SK-N-SH treated with all-trans-retinoic acid at 6 μM for 48 hours (cell line): Measurements from ENCODE around the gene UBXN2A.

Experiments used
- ATAC-seq: fragments of 200-7000 bp; cut with Tn5 transposase; 3 replicates; pipeline ENCODE4 v1.9.1; 2020; ENCODE audit warnings: mild to moderate bottlenecking, moderate library complexity
- ARNTL ChIP-seq: fragments of 450-650 bp; formaldehyde crosslinking; IDR thresholded peaks from 2 replicates; pipeline ENCODE4 v1.5.0; 2020; ENCODE audit warnings: low read depth, mild to moderate bottlenecking, moderate library complexity, borderline replicate concordance
- BACH2 ChIP-seq: fragments of 250-450 bp; sonication (Bioruptor Pico); IDR thresholded peaks from 2 replicates; pipeline ENCODE4 v1.9.0; 2021; ENCODE audit warnings: mild to moderate bottlenecking, borderline replicate concordance
- CREB5 ChIP-seq: fragments of 250-450 bp; sonication (Bioruptor Pico); IDR thresholded peaks from 2 replicates; pipeline ENCODE4 v1.5.1; 2020; ENCODE audit warnings: low read depth, mild to moderate bottlenecking, moderate library complexity
- CSDC2 ChIP-seq: fragments of 250-450 bp; sonication (Bioruptor Pico); IDR thresholded peaks from 2 replicates; pipeline ENCODE4 v1.5.0; 2020; ENCODE audit warnings: mild to moderate bottlenecking, moderate library complexity
- CSRNP3 ChIP-seq: fragments of 250-450 bp; sonication (Bioruptor Pico); IDR thresholded peaks from 2 replicates; pipeline ENCODE4 v1.5.1; 2021; ENCODE audit warnings: mild to moderate bottlenecking, moderate library complexity
- ESRRG ChIP-seq: fragments of 250-450 bp; sonication (Bioruptor Pico); IDR thresholded peaks from 2 replicates; pipeline ENCODE4 v1.6.1; 2021; ENCODE audit warnings: mild to moderate bottlenecking
- GLIS3 ChIP-seq: fragments of 250-450 bp; sonication (Bioruptor Pico); IDR thresholded peaks from 2 replicates; pipeline ENCODE4 v1.5.0; 2020; ENCODE audit warnings: mild to moderate bottlenecking, moderate library complexity
- ISL1 ChIP-seq: fragments of 250-450 bp; sonication (Bioruptor Pico); IDR thresholded peaks from 2 replicates; pipeline ENCODE4 v2.1.2; 2022; ENCODE audit warnings: mild to moderate bottlenecking, moderate library complexity
- OSR1 ChIP-seq: fragments of 250-450 bp; sonication (Bioruptor Pico); IDR thresholded peaks from 2 replicates; pipeline ENCODE4 v1.8.0; 2022; ENCODE audit warnings: moderate library complexity, mild to moderate bottlenecking, inconsistent platforms
- POU6F1 ChIP-seq: fragments of 250-450 bp; sonication (Bioruptor Pico); IDR thresholded peaks from 2 replicates; pipeline ENCODE4 v1.8.0; 2021; ENCODE audit warnings: low read depth, mild to moderate bottlenecking, moderate library complexity, borderline replicate concordance
- PPARA ChIP-seq: fragments of 250-450 bp; sonication (Bioruptor Pico); IDR thresholded peaks from 2 replicates; pipeline ENCODE4 v1.5.0; 2020; ENCODE audit warnings: mild to moderate bottlenecking, borderline replicate concordance
- RARB ChIP-seq: fragments of 250-450 bp; sonication (Bioruptor Pico); IDR thresholded peaks from 2 replicates; pipeline ENCODE4 v1.8.0; 2021; ENCODE audit warnings: mild to moderate bottlenecking, moderate library complexity
- SNAI2 ChIP-seq: fragments of 250-450 bp; sonication (Bioruptor Pico); IDR thresholded peaks from 2 replicates; pipeline ENCODE4 v1.5.0; 2020; ENCODE audit warnings: mild to moderate bottlenecking, moderate library complexity
- TCF4 ChIP-seq: fragments of 250-450 bp; sonication (Bioruptor Pico); IDR thresholded peaks from 2 replicates; pipeline ENCODE4 v1.8.0; 2021; ENCODE audit warnings: mild to moderate bottlenecking, moderate library complexity, borderline replicate concordance
- TOX ChIP-seq: fragments of 250-450 bp; sonication (Bioruptor Pico); IDR thresholded peaks from 2 replicates; pipeline ENCODE4 v1.8.0; 2021; ENCODE audit warnings: mild to moderate bottlenecking, moderate library complexity, borderline replicate concordance
- ZFP30 ChIP-seq: fragments of 450-650 bp; formaldehyde crosslinking; IDR thresholded peaks from 2 replicates; pipeline ENCODE4 v1.5.0; 2022; ENCODE audit warnings: mild to moderate bottlenecking, moderate library complexity
- ZNF565 ChIP-seq: fragments of 450-650 bp; formaldehyde crosslinking; conservative IDR thresholded peaks from 2 replicates; pipeline ENCODE4 v1.5.0; 2020; ENCODE audit warnings: low read depth, mild to moderate bottlenecking, moderate library complexity
- ZNF70 ChIP-seq: fragments of 450-650 bp; formaldehyde crosslinking; IDR thresholded peaks from 2 replicates; pipeline ENCODE4 v1.5.0; 2020; ENCODE audit warnings: mild to moderate bottlenecking, moderate library complexity
- TF ChIP-seq, protein P1 (sequence below): fragments of 250-450 bp; sonication (Bioruptor Pico); IDR thresholded peaks from 2 replicates; pipeline ENCODE4 v1.5.0; 2020; ENCODE audit warnings: mild to moderate bottlenecking, moderate library complexity

UBXN2A gene

GRCh38 chr2:24020244-24020643 lies 80.0 kb downstream of the UBXN2A start (continued):
- TF ChIP-seq POU6F1 (CRISPR knock-in tag) (no peak), ZNF70 (no peak), PPARA (CRISPR knock-in tag) (no peak), BACH2 (CRISPR knock-in tag) (no peak), ZNF565 (CRISPR knock-in tag) (no peak), ZFP30 (no peak)

DNA sequence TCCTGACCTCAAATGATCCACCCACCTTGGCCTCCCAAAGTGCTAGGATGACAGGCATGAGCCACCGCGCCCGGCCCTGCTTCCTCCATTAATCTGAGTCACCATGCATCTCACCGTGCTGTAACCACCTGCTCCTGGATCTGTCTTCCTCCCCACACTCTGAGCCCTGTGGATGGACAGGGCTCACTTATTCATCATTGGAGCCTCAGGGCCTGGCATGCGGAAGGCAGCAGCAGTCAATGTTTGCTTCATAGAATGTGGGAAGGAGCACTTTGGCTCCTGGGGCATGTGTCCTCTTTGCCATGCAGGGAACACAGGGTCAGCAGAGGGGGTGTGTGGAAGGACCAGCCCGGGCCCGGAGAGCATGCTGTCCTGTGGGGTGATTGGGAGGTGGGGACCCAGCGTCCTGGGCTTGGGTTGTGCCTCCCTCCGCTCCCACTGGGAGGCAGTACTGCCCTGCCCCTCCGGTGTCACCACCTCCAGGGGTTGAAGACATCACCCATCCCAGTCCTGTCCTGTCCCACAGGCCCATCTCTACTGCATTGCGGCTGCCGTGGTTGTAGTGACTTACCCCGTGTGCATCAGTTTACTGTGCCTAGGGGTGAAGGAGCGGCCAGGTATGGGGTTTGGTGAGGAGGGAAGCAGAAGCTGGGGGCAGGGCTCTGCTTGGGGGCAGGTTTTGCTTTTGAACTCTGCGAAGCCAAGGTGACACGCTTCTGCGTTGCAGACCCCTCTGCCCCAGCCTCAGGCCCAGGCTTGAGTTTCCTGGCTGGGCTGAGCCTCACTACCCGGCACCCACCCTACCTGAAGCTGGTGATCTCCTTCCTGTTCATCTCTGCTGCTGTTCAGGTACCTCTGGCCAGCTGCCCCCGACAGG lies 81.1 kb downstream of the UBXN2A start:
- TF ChIP-seq ARNTL (CRISPR knock-in tag) (no peak), CSRNP3 (no peak), CREB5 (CRISPR knock-in tag) (no peak), ZNF565 (CRISPR knock-in tag) (no peak), SNAI2 (CRISPR knock-in tag) (no peak), TCF4 (no peak), ESRRG (CRISPR knock-in tag) (no peak), TOX (CRISPR knock-in tag) (no peak)
- TF ChIP-seq, protein P1, sequence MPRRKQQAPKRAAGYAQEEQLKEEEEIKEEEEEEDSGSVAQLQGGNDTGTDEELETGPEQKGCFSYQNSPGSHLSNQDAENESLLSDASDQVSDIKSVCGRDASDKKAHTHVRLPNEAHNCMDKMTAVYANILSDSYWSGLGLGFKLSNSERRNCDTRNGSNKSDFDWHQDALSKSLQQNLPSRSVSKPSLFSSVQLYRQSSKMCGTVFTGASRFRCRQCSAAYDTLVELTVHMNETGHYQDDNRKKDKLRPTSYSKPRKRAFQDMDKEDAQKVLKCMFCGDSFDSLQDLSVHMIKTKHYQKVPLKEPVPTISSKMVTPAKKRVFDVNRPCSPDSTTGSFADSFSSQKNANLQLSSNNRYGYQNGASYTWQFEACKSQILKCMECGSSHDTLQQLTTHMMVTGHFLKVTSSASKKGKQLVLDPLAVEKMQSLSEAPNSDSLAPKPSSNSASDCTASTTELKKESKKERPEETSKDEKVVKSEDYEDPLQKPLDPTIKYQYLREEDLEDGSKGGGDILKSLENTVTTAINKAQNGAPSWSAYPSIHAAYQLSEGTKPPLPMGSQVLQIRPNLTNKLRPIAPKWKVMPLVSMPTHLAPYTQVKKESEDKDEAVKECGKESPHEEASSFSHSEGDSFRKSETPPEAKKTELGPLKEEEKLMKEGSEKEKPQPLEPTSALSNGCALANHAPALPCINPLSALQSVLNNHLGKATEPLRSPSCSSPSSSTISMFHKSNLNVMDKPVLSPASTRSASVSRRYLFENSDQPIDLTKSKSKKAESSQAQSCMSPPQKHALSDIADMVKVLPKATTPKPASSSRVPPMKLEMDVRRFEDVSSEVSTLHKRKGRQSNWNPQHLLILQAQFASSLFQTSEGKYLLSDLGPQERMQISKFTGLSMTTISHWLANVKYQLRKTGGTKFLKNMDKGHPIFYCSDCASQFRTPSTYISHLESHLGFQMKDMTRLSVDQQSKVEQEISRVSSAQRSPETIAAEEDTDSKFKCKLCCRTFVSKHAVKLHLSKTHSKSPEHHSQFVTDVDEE (CRISPR knock-in tag): no peak
- TF ChIP-seq, all 23 proteins: peak for 0
- ATAC-seq: peak; percentile 71

DNA sequence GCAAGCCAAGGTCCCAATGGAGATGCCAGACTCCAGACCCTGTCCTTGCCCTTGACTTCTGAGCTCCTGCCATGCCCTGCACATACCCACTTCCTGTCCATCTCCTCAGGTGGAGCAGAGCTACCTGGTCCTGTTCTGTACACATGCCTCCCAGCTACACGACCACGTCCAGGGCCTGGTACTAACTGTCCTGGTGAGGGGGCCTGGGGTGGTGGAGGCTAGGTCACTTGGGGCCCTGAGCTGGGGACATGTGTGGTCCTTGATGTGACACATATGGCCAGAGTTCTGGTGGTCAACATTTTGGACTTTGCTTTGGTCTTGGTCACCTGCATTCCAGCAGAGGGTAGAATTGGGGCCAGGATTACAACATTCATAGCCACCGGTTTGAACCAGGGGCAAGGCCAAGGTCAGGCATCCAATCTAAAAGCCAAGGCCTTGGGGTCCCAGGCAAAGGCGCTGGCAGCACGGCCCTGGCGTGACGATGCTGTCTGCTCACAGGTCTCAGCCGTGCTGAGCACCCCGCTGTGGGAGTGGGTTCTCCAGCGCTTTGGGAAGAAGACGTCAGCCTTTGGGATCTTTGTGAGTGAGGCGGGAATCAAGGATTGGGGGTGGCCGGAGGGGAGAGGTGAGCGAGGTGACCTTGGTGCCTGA lies 82.2 kb downstream of the UBXN2A start:
- no peak for ATAC-seq
- TF ChIP-seq ZFP30 (no peak), CSDC2 (CRISPR knock-in tag) (no peak), CREB5 (CRISPR knock-in tag) (no peak), POU6F1 (CRISPR knock-in tag) (no peak), ISL1 (no peak), SNAI2 (CRISPR knock-in tag) (no peak), TCF4 (no peak), GLIS3 (CRISPR knock-in tag) (no peak), CSRNP3 (no peak), OSR1 (CRISPR knock-in tag) (no peak), ARNTL (CRISPR knock-in tag) (no peak), PPARA (CRISPR knock-in tag) (no peak), RARB (CRISPR knock-in tag) (no peak)
- TF ChIP-seq, protein P1 (CRISPR knock-in tag): no peak
- TF ChIP-seq, all 23 proteins: peak for 0
